Measurements from ENCODE around the gene CCNT1.
"Not testable (repeated sequence)": the region's sequence is repeated elsewhere in the genome, so short reads cannot be mapped to it uniquely, and the experiment has no call there.

The CCNT1 gene

DNA sequence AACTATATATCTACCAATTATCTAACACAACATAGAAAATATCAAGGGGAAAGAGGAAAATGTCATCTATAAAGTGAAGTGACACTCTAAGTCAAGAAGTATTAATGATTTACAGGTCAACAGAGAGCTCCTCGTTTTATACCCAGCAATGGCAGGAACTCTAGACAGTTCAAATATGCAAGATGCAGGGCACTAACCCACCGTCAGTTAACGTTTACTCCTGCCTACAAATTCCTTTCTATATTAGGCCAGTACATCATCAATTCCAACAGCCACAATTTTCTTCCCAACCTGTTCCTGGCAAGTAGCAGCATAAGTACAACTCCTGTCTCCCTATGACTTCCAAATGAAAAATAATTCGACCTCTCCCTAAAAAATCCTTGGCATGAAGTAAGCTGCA lies 25.5 kb downstream of the CCNT1 start:
- DNase-seq, result no peak

DNA sequence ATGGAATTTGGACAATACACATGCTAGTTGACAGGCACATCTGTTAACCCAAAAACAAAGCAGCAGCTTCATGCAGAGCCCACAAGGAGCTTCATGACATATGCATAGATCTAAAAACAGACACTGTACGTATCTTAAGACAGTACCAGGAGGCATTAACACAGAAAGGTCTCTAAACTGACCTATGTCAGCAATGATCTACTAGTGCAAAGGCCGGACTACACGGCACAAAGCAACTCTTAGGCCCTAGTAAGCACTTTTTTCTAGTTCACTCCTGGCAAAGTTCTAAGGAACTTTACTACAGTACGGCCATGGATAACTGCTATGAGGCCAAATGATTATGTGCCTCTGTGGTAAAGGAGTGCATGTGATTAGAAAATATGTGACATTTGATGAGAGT lies 26.1 kb downstream of the CCNT1 start:
- no peak for DNase-seq

DNA sequence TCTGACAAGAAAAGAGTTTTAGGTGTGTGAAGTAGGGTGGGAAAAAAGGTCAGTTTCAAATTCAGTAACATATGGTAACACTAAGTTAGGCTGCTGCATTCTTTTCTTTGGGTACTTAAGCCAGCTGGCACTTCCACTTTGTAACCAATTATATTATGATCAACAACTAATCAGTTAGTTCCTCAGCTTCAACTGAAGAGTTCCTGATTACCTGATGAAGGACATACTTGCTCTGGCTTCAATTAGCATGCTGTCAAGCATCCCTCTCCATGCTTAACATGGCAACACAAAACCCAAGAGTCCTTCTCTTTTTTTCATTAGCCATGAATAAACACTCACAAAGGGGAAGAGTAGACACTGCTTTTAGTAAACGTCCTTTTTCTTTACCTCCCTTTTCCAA lies 27.7 kb downstream of the CCNT1 start:
- DNase-seq, result no peak

DNA sequence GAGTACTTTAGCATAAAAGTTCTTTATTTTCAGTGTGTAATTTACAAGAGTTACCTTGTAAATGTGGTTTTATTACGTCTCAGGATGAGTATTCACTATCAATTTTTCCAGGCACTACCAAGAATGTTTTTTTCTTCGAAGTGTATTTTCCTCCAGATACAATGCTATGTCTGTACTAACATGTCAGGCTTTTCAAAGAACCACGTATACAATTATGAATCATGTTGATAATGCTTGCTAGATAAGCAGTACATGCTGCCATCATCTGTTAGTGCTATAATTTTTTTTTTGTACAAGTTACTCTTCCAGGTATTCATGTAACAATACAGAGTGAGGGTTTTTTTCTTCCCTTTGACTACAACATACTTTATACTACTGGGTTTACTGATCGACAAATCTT lies 28.9 kb downstream of the CCNT1 start:
- DNase-seq, result no peak

DNA sequence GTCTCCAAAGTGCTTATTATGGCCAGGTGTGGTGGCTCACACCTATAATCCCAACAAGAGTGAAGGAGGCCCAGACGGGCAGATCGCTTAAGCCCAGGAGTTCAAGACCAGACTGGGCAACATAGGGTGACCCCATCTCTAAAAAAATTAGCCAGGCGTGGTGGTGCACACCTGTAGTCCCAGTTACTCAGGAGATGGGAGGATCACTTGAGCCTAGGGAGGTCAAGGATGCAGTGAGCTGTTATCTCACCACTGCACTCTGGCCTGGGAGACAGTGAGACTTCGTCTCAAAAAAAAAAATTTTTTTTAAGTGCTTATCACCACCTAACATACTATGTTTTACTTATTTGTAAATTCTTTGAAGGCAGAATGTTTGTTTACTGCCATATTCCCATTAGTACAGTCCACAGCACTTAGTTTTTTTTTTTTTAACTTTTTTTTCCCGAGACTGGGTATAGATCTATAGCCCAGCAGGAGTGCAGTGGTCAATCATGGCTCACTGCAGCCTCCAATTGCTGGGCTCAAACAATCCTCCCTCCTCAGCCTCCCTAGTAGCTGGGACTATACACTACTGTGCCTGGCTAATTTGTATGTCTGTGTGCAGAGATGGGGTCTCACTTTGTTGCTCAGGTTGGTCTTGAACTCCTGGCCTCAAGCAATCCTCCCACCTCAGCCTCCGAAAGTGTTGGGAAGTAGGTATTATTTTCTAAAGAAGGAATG lies 29.7 kb downstream of the CCNT1 start:
- no peak for DNase-seq

DNA sequence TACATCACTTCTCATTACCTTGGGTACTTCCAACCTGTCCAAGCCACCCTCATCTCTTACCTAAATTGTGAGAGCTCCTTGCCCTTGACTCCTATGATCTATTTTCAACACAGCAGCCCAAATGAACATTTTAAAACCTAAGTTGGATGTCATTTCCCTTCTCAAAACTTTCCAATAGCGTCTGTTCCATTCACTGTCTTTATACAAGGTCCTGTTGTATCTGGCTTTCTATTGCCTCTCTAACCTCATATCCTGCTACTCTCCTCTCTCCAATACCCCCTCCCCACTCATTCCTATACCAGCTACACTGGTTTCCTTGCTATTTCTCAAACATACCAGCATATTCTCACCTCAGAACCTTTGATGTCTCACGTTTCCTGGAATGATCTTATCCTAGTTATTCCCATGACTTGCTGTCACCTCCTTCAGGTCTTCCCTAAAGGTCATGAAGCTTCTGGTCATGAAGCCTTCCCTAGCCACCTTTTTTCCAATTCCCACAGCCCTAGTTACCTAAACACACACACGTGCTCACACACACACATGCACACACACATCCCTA lies 30.4 kb downstream of the CCNT1 start:
- DNase-seq, result no peak

DNA sequence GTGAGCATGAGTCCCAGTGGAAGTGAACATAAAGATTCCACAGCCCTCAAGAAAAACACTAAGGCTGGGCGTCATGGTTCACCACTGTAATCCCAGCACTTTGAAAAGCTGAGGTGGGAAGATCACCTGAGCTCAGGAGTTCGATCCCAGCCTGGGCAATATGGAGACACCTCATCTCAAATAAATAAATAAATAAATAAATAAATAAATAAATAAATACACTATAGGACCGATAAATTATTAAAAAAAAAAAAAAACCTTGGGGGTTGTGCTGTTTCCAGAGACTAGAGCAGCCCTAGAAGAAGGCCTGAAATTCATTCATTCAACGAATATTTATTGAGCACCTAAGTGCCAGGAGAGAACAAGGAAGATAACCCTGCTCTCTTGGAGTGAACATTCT lies 33.0 kb downstream of the CCNT1 start:
- no peak for DNase-seq

DNA sequence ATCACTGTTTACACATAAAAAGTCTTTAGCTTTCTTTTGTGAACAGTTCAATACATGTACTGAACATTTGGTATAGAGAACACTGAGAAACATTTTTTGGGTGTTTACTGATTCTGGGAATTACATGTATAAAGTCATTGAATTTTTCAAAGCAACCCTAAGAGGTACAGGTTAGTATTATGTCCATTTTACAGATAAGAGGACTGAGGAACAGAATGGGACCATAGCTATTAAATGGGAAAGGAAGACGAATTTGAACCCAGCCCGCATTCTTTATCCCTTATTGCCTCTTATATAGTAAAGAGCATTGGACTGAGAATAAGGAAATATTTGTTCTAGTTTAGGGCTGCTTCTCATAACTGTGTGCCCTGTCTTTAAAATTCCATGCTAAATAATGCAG lies 33.6 kb downstream of the CCNT1 start:
- no peak for DNase-seq

DNA sequence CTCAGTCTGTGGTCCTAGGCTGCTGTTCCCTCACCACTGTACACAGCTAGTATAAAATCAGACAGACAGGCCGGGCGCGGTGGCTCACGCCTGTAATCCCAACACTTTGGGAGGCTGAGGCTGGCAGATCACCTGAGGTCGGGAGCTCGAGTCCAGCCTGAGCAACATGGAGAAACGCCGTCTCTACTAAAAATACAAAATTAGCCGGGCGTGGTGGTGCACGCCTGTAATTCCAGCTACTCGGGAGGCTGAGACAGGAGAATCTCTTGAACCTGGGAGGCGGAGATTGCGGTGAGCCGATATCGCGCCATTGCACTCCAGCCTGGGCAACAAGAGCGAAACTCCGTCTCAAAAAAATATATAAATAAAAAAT lies 34.0 kb downstream of the CCNT1 start:
- not testable (repeated sequence) for DNase-seq

DNA sequence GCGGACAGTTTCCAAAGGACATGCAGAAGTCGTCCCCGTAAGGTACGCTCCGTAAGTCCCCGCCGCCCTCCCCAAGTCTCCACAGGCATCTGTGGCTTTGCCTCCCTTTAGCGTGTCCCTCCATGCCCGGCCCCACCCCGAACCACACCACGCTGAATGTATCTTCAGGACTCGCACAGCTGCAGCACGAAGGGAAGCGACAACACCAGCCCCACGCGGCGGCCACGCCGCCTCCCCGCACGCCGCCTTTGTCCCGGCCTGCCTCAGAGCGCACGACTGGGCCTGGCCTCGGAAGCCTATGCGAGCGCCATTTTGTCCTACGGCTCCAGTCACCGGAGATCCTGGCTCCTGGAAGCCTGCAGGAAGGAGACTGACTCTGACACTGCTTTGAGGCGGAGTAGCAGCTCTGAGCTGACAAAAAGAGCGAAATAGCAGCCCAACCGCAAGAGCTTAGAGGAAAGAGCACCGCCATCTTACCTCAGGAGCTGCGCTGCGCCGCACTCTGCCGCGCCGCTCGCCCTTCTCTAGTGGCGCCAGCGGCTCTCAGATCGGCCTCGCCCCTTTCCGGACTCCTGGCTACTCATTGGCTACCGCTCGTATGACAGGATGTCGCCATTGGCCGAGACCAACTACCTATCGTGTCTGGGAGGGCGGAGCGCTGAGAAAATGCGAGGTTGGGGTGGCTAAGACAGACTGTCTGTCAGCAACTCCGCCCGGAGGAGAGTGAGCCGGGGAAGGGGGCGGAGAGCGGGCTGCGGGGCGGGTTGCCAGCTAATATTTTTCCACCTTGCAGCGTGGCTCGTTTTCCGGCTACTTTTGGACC lies 34.6 kb downstream of the CCNT1 start, which contains the start of gene KANSL2:
Gene KANSL2, minus strand, starts transcription at position 529 of the 823 bp plus-strand sequence. CDS start 606 bp downstream, outside the sequence.
- DNase-seq, result peak; percentile 99

DNA sequence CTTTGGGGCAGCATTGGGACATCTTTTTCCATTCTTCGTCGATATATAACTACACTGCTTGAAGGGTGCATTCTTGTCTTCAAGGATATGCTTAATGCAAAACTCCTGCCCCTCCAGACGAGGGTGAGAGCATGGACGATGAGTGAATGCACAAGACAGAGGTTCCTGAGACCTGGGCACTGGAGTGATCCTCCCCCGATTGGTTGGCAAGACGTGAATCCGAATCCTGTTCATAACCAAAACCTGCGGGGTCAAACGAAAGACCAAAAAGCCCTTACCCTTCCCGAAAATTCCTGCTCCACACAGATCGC lies 35.2 kb downstream of the CCNT1 start:
- no peak for DNase-seq

DNA sequence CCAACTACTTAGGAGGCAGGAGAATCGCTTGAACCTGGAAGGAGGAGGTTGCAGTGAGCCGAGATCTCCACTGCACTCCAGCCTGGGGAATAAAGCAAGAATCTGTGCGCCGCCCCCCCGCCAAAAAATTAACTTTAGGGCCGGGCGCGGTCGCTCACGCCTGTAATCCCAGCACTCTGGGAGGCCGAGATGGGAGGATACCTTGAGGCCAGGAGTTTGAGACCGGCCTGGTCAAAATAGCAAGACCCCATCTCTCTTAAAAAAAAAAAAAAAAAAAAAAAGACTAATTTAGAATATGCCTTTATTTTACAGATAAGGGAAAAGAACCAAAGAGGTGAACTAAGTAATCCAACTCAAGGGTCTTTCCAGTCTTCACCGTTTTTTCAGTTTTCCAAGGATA lies 35.6 kb downstream of the CCNT1 start:
- no peak for DNase-seq

DNA sequence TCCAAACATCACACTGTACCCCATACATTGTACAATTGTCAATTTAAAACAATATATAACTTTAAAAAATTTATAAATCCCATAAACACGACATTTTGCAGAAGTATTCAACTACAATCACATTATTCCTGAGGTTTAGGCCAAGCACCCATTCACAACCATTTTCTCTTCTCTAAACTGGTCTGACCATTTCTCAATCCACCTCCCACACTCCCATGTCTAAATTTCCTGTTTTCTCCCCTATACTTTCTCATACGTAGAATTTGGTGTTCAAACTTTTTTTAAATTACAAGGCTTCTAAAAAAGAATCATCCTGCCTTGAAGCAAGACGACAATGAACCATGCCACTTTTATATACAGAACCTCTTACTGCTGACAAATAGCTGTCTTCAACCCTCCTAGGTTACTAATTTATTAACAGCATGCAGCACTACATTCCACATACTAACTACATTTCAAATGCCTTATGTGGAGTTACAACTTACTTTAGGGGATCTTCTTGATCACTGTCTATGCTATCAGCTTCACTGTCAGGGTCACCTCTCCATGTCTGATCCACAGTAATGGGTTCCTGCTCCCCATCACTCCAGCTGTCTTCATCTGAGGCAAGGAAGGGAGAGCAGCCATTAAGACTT lies 37.8 kb downstream of the CCNT1 start:
- DNase-seq, result no peak

DNA sequence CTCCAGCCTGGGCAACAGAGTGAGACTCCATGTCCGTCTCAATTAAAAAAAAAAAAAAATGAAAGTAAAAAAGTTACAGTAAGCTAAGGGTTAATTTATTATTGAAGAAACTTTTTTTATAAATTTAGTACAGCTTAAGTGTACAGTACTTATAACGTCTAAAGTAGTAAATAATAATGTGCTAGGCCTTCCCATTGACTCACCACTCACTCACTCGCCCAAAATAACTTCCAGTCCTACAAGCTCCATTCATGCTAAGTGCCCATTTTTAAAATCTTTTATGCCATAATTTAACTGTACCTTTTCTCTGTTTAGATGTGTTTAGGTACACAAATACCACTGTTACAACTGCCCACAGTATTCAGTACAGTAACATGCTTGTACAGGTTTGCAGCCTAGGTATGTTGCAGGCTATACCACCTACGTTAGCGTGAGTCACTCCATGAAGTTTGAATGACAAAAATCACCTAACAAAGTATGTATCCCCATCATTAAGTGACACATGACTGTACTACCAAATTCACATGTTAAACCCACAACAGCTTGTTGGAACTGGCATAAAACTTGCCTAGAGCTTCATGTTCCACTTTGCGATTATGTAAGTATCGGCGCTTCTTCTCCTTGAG lies 45.2 kb downstream of the CCNT1 start:
- no peak for DNase-seq

DNA sequence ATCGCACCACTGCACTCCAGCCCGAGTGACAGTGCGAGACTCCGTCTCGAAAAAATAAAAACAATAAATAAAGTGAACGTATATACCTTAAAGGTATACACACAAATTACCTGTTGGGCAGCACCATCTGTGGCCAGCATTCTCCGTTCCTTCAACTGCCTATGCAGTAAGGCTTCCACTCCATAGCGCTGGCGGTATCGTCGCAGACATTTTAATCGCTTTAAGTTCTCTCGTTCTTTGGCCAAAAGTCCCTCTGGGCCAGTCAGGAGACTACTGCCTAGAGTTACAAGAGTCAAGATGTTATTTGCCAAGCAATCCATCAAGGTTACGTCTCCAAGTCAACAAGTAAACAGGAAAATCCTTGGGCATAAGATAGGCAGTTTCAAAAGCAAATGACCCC lies 47.5 kb downstream of the CCNT1 start:
- no peak for DNase-seq

DNA sequence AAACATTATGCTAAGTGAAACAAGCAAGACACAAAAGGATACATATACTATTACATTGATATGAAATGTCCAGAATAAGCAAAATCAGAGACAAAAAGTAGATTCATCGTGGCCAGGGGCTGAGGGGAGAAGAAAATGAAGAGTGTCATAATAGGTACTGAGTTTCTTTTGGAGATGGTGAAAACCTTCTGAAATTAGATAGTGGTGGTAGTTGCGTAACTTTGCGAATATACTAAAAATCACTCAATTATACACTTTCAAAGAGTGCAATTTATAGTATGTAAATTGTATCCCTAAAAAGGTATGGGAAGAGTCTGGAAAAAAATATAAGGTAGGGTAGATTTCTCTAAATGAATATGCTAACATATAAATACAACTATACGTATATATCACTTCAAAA lies 56.6 kb downstream of the CCNT1 start:
- DNase-seq, result no peak

DNA sequence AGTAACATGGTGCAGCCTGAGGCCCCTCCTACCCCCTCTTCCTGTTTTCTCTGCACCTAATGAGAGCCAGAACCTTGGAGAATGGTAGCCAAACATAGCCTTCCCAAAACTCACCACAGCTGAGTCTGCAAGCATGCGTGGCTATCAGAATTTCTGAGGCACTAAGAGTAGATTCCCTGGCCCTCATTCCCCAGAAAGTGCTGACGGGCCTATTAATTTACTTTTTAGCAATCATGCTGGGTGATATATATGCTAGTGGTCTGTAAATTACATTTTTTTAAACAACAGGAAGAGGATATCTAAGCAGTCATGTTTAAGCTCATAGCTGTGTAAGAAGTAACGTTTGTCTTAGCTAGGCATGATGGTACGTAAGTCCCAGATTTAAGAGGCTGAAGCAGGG lies 64.8 kb downstream of the CCNT1 start:
- no peak for DNase-seq

DNA sequence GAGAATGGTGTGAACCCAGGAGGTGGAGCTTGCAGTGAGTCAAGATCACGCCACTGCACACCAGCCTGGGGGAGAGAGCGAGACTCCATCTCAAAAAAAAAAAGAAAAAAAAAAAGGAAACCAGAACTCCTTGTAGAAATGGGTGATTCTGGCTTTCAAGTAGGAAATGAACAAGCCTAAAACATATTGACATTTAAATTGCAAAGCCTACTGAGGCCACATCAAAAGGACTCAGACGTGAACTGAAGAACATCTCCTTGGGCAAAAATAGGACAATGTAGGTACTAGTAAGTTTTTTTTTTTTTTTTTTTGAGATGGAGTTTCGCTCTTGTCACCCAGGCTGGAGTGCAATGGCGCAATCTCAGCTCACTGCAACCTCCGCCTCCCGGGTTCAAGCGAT lies 71.2 kb downstream of the CCNT1 start:
- not testable (repeated sequence) for DNase-seq

DNA sequence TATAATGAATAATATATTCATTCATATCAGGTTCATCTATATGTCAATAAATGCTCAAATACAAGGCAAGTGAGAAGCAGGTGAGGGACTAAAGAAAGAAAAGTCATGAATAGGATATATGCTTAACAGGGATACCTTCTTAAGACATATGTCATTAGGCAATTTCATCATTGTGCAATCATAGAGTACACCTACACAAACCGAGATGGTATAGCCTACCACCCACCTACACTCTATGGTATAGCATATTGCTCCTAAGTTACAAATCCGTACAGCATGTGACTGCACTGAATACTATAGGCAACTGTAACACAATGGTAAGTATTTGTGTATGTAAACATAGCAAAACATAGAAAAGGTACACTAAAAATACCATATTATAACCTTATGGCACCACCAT lies 73.5 kb downstream of the CCNT1 start:
- DNase-seq, result no peak

DNA sequence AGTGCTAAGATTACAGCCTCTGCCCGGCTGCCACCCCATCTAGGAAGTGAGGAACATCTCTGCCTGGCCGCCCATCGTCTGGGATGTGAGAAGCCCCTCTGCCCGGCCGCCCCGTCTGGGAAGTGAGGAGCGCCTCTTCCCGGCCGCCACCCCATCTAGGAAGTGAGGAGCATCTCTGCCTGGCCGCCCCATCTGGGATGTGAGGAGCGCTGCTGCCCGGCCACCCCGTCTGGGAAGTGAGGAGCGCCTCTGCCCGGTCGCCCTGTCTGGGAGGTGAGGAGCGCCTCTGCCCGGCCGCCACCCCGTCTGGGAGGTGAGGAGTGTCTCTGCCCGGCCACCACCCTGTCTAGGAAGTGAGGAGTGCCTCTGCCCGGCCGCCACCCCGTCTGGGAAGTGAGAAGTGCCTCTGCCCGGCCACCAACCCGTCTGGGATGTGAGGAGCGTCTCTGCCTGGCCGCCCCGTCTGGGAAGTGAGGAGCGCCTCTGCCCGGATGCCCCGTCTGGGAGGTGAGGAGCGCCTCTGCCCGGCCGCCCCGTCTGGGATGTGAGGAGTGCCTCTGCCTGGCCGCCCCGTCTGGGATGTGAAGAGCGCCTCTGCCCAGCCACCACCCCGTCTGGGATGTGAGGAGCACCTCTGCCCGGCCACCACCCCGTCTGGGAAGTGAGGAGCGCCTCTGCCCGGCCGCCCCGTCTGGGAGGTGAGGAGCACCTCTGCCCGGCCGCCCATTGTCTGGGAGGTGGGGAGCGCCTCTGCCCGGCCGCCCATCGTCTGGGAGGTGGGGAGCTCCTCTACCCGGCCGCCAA lies 74.6 kb downstream of the CCNT1 start:
- not testable (repeated sequence) for DNase-seq

DNA sequence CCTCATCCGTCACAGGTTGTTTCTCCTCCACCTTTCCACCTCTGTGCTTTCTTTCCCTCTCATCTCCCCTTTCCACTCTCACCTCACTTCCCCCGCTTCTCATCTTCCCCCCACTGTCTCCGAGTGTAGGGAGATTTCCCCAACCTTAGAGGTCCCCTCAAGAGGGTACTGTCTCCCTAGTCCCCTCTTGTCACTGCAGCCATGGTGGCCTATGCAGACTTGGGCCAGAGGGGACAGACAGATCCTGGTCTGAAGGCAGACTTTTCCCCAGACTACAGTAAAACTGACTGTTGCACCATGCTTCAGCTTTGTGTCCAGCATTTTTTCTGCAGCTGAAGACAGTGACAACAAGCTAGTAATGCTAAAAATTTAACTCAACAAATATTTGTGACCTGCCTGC lies 75.7 kb downstream of the CCNT1 start:
- no peak for DNase-seq

DNA sequence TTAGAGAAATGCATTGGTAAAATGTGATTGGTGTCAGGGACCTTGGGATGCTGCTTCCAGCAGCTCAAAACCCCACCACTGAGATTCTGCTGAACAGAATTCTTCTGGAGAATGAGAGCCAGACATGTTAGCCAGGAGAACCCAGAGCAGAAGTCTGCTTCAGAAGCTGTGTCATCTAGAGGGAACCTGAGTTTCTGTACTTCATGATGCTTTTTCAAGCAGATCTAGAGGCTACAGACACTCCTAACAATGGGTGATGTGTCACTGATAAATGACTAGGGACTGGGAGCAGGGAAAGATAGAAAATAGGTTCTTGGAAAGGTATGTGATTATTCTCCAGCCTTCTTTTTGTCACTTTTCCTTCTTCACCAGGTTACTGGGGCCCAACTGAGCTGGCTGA lies 76.1 kb downstream of the CCNT1 start:
- DNase-seq, result no peak

Measured in midbrain (tissue), 1 donor.